ENCODE measurements around the gene MARCO. TPM values are rescaled to one million over a fixed set of nuclear protein-coding genes. Genes with fewer than 3 reads are reported as not detected.

Gene MARCO
- total and polyA plus RNA-seq, 2 donors (not counting 3 experiments of a cell fraction or from before 2014, with no cell fraction given), result not detected

DNA sequence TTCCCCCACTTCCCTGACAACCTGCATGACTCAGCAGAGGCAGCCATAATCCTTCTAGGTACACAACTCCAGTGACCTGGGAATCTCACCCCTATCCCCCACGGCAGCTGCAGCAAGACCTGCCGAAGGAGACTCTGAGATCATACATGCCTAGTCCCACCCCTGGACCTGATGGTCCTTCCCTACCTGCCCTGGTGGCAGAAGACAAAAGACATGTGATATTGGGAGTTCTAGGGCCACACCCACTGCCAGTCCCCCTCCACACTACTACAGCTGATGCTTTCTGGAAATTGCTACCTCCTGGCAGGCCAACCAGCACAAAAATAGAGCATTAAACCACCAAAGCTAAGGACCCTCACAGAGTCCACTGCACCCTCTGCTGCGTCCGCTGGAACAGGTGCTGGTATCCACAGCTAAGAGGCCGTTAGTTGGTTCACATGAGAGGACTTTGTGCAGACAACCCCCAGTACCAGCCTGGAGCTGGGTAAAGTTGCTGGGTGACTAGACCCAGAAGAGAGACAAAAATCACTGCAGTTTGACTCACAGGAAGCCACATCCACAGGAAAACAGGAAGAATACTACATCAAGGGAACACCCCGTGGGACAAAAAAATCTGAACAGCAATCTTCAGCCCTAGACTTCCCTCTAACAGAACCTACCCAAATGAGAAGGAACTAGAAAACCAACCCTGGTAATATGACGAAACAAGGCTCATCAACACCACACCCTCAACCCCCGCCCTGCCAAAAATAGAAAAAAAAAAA lies 12.5 kb downstream of the MARCO start:
- no peaks in the 10 kb centered on the region for H4K20me1 ChIP-seq (replicated peaks; ENCODE audit: control insufficient read depth, extremely low read depth, insufficient read depth, low read length)
- POLR2A ChIA-PET, result no interaction called here
- H3K79me2 ChIP-seq (ENCODE audit: control insufficient read depth, insufficient read depth, low read length), result no peaks in the 10 kb centered on the region
- CTCF ChIA-PET, result no interaction called here
- no peak for FAIRE-seq
- no peaks in the 10 kb centered on the region for H3K27me3 ChIP-seq (ENCODE audit: control insufficient read depth in 2 of 2, insufficient read depth in 2 of 2, low read length in 2 of 2)
- no peak overlapping the region for H3K4me2 ChIP-seq (ENCODE audit: insufficient read depth, low read length)
- H2AFZ ChIP-seq (ENCODE audit: low read depth, low read length), result no peak overlapping the region
- no peak overlapping the region for H3K9ac ChIP-seq (replicated peaks; ENCODE audit: extremely low read depth, insufficient read depth, low read length)
- H3K9me1 ChIP-seq (replicated peaks; ENCODE audit: control insufficient read depth, extremely low read depth, insufficient read depth, low read length), result no peaks in the 10 kb centered on the region
- H3K4me1 ChIP-seq (ENCODE audit: control insufficient read depth, extremely low read depth, insufficient read depth, low read length), result no peaks in the 10 kb centered on the region
- DNase-seq (ENCODE audit: low read depth, low spot score), result no peak
- no peaks in the 10 kb centered on the region for H3K9me3 ChIP-seq (replicated peaks; ENCODE audit: control insufficient read depth, insufficient read depth, low read length)
- TF ChIP-seq, protein P1, sequence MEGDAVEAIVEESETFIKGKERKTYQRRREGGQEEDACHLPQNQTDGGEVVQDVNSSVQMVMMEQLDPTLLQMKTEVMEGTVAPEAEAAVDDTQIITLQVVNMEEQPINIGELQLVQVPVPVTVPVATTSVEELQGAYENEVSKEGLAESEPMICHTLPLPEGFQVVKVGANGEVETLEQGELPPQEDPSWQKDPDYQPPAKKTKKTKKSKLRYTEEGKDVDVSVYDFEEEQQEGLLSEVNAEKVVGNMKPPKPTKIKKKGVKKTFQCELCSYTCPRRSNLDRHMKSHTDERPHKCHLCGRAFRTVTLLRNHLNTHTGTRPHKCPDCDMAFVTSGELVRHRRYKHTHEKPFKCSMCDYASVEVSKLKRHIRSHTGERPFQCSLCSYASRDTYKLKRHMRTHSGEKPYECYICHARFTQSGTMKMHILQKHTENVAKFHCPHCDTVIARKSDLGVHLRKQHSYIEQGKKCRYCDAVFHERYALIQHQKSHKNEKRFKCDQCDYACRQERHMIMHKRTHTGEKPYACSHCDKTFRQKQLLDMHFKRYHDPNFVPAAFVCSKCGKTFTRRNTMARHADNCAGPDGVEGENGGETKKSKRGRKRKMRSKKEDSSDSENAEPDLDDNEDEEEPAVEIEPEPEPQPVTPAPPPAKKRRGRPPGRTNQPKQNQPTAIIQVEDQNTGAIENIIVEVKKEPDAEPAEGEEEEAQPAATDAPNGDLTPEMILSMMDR (IDR thresholded peaks at IDR 0.05; ENCODE audit: extremely low read depth in 1 of 2, insufficient read depth in 1 of 2, low read depth in 1 of 2, low read length in 2 of 2), result no peak
- TF ChIP-seq MYC (IDR thresholded peaks at IDR 0.05; ENCODE audit: low read depth, low read length) (no peak), JUN (IDR thresholded peaks at IDR 0.05; ENCODE audit: borderline replicate concordance, insufficient read depth, insufficient read length, low read depth) (no peak), FOS (IDR thresholded peaks at IDR 0.05; ENCODE audit: borderline replicate concordance, insufficient read depth, low read length) (no peak), GATA2 (IDR thresholded peaks at IDR 0.05; ENCODE audit: insufficient read depth, insufficient read length, low read depth, low read length) (no peak)
- dilution Hi-C loops (cut with MboI; ENCODE audit: extremely low pct_ligation_motif_present, low sequenced_read_pairs) (no loop called here), intact Hi-C loops (cut with micrococcal nuclease) (no loop called here)
- H3K36me3 ChIP-seq (ENCODE audit: control insufficient read depth in 2 of 2, extremely low read depth in 1 of 2, insufficient read depth in 2 of 2, low read length in 2 of 2), result no peaks in the 10 kb centered on the region
- no peak overlapping the region for H3K4me3 ChIP-seq (replicated peaks in 1 of 3; ENCODE audit: insufficient read depth in 1 of 3, low read depth in 1 of 3, low read length in 3 of 3)
- BruUV-seq (replicated peaks), result no TSS peak
- H3K27ac ChIP-seq (ENCODE audit: insufficient read depth, low read depth, low read length), result no peak overlapping the region
